ENCODE measurements around the gene MAG. TPM values are rescaled to one million over a fixed set of nuclear protein-coding genes. Genes with fewer than 3 reads are reported as not detected.

The MAG gene
- total RNA-seq, 1 donor from 2014 or later, result not detected

DNA sequence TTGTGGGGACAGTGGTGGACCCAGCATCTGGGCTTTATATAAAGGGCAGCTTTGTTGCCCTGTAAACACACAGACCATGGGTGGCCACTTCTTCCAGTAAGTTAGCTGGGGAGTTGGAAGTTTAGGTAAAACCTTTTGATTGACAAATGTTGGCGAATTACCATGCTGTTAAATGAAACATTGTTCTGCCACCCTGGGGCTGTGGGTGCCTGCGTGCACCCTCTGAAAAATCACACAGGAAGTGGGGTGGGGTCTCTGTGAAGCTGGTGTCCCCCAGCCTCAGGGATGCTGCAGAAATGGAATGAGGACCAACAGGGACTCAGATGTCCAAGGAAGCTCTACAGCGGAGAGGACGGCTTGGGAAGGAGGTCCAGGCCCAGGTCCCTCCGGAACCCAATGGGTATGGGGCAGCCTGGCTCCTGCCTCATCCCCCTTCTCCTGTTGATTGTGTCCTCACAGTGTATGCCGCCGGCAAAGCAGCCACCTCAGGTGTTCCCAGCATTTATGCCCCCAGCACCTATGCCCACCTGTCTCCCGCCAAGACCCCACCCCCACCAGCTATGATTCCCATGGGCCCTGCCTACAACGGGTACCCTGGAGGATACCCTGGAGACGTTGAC lies 26.0 kb upstream of the MAG start:
- H3K4me3 Mint-ChIP-seq (ENCODE audit: unreplicated experiment), result peak overlapping the region; percentile 94
- TF ChIP-seq CTCF (IDR thresholded peaks at IDR 0.05), result no peak
- peaks cover 6% of the 10 kb centered on the region for H3K36me3 Mint-ChIP-seq (ENCODE audit: unreplicated experiment)
- peak overlapping the region; percentile 14 for H3K27ac Mint-ChIP-seq (ENCODE audit: unreplicated experiment)
- H3K27me3 Mint-ChIP-seq (ENCODE audit: unreplicated experiment), result no peaks in the 10 kb centered on the region
- DNase-seq (ENCODE audit: extremely low spot score, unreplicated experiment), result no peak
- peaks cover 17% of the 10 kb centered on the region for H3K4me1 Mint-ChIP-seq (ENCODE audit: unreplicated experiment)
- H3K9me3 Mint-ChIP-seq (ENCODE audit: unreplicated experiment), result no peaks in the 10 kb centered on the region

DNA sequence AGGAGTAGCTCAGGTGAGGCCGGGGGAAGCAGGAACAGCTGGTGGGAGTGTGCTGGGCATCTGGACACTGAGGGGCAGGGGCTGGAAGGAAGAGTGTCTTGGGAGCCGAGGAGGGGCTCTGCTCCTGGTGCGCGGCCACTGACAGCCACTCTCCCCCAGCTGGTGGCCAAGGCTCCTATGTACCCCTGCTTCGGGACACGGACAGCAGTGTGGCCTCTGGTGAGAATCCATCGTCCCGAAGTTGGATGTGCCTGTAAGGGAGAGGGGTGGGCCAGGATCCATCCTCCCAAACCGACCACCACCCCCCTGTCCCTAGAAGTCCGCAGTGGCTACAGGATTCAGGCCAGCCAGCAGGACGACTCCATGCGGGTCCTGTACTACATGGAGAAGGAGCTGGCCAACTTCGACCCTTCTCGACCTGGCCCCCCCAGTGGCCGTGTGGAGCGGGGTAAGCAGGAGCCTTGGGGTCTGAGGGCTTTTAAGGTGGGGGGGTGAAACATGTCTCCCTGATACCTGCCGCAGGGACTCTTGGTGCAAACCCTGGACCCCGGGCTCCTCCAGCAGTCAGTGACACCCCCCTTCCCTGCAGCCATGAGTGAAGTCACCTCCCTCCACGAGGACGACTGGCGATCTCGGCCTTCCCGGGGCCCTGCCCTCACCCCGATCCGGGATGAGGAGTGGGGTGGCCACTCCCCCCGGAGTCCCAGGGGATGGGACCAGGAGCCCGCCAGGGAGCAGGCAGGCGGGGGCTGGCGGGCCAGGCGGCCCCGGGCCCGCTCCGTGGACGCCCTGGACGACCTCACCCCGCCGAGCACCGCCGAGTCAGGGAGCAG lies 25.2 kb upstream of the MAG start:
- no peaks in the 10 kb centered on the region for H3K27me3 Mint-ChIP-seq (ENCODE audit: unreplicated experiment)
- H3K9me3 Mint-ChIP-seq (ENCODE audit: unreplicated experiment), result no peaks in the 10 kb centered on the region
- H3K27ac Mint-ChIP-seq (ENCODE audit: unreplicated experiment), result peak overlapping the region; percentile 14
- TF ChIP-seq CTCF (IDR thresholded peaks at IDR 0.05), result no peak
- peak overlapping the region; percentile 94 for H3K4me3 Mint-ChIP-seq (ENCODE audit: unreplicated experiment)
- peaks cover 8% of the 10 kb centered on the region for H3K36me3 Mint-ChIP-seq (ENCODE audit: unreplicated experiment)
- peaks cover 17% of the 10 kb centered on the region for H3K4me1 Mint-ChIP-seq (ENCODE audit: unreplicated experiment)
- no peak for DNase-seq (ENCODE audit: extremely low spot score, unreplicated experiment)

GRCh38 chr19:35267353-35267817 lies 24.6 kb upstream of the MAG start:
- H3K4me1 Mint-ChIP-seq (ENCODE audit: unreplicated experiment), result peaks cover 14% of the 10 kb centered on the region
- peak overlapping the region; percentile 94 for H3K4me3 Mint-ChIP-seq (ENCODE audit: unreplicated experiment)
- H3K27ac Mint-ChIP-seq (ENCODE audit: unreplicated experiment), result peak overlapping the region; percentile 96
- TF ChIP-seq CTCF (IDR thresholded peaks at IDR 0.05), result no peak
- H3K27me3 Mint-ChIP-seq (ENCODE audit: unreplicated experiment), result no peaks in the 10 kb centered on the region
- H3K9me3 Mint-ChIP-seq (ENCODE audit: unreplicated experiment), result no peaks in the 10 kb centered on the region
- no peak for DNase-seq (ENCODE audit: extremely low spot score, unreplicated experiment)
- peaks cover 14% of the 10 kb centered on the region for H3K36me3 Mint-ChIP-seq (ENCODE audit: unreplicated experiment)

GRCh38 chr19:35267818-35268535 lies 24.0 kb upstream of the MAG start:
- peak overlapping the region; percentile 96 for H3K27ac Mint-ChIP-seq (ENCODE audit: unreplicated experiment)
- no peak for TF ChIP-seq CTCF (IDR thresholded peaks at IDR 0.05)
- peaks cover 10% of the 10 kb centered on the region for H3K4me1 Mint-ChIP-seq (ENCODE audit: unreplicated experiment)
- H3K27me3 Mint-ChIP-seq (ENCODE audit: unreplicated experiment), result no peaks in the 10 kb centered on the region
- peaks cover 15% of the 10 kb centered on the region for H3K36me3 Mint-ChIP-seq (ENCODE audit: unreplicated experiment)
- no peaks in the 10 kb centered on the region for H3K9me3 Mint-ChIP-seq (ENCODE audit: unreplicated experiment)
- peak; percentile 95 for DNase-seq (ENCODE audit: extremely low spot score, unreplicated experiment)
- H3K4me3 Mint-ChIP-seq (ENCODE audit: unreplicated experiment), result peak overlapping the region; percentile 94

Data from osteocyte (in vitro differentiated cells).